Activated CD4-positive, CD25-positive, alpha-beta regulatory T cell treated with anti-CD3 and anti-CD28 coated beads, Interleukin-2, amount 50 U/mL, for 72 hours (primary cell): ENCODE results near the gene ATG101.

Experiments used
- DNase-seq: peaks from one replicate; pipeline ENCODE4 v3.0.0; 2021

The ATG101 gene

DNA sequence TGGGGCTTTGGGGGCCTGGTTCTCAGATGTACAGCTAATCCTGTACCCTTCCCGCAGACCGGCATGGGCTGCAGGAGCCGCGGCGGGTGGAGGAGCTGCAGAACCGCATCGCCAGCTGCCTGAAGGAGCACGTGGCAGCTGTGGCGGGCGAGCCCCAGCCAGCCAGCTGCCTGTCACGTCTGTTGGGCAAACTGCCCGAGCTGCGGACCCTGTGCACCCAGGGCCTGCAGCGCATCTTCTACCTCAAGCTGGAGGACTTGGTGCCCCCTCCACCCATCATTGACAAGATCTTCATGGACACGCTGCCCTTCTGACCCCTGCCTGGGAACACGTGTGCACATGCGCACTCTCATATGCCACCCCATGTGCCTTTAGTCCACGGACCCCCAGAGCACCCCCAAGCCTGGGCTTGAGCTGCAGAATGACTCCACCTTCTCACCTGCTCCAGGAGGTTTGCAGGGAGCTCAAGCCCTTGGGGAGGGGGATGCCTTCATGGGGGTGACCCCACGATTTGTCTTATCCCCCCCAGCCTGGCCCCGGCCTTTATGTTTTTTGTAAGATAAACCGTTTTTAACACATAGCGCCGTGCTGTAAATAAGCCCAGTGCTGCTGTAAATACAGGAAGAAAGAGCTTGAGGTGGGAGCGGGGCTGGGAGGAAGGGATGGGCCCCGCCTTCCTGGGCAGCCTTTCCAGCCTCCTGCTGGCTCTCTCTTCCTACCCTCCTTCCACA lies 11.0 kb upstream of the ATG101 start:
- no peak for DNase-seq

DNA sequence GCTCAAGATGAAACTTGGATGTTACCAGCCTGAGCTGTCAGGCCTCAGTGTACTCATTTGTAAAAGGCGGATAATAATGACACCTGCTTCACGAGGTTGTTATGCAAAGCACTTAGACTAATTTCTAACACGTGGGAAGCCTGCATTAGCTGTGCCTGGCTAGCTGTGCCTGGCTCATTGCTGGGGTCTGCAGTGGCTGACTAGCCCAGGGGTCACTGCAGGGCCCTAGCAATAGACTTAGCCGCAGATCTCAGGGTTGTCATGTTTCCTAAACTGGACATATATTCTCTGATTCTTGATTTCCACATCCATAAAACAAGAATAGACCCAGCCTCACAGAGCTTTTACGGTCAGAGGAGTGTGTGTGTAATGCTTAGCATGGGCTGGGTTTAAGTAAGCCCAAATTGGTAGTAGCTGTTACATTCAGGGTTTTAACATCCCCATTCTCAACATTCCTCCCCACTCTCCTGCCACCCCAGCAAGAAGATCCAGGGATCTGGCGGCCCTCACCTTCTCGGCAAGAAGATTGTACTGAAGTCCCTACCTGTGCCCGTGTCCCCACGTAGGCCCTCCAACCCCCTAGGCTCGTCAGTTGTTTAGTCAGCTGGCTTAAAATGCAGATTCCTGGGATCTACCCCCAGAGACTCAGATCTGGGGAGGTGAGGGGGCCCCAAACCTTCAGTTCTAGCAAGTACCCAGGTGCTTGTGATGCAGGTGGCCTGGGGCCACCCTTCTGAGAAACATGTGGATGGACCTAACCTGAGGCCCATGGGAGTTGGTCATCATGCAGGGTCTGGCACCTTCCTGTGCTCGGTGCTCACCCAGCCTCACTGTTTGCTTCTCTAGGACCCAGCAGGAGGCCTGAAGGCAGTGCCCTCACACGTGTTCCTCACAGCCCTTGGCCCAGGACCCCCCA lies 9.9 kb upstream of the ATG101 start:
- no peak for DNase-seq

DNA sequence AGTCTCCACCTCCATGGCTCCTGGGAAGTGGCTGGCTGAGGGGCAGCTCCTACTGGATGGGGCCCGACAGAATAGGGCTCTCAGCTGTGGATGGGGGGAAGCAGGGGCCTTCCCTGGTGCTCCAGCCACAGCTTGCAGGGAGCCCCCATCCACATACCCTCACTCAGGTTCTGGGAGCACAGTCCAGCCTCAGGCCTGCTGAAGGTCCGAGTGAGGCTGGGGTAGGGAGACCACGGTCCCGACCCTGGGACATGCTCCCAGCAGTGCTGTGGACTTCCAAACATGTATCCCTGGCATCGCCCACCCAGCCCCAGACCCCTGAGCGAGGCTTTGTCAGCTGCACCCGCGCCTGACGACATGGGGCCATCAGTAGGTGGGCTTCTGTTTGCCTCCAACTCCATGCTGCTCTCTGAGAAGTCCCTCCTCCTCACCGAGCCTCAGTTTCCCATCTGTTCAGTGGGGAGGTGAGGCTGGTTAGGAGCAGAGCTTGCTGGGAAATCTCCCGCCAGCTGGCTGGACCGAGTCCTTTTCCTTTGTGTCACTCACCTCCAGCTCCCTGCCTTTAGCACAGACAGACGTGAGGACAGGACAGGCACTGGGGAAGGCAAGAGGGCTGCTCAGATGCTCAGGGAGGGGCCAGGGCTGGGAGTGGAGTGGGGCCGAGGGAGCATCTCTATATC lies 9.1 kb upstream of the ATG101 start:
- no peak for DNase-seq

- DNase-seq, result no peak
These were observed 8.2 kb upstream of the ATG101 start for GRCh38 chr12:52061470-52062166.

DNA sequence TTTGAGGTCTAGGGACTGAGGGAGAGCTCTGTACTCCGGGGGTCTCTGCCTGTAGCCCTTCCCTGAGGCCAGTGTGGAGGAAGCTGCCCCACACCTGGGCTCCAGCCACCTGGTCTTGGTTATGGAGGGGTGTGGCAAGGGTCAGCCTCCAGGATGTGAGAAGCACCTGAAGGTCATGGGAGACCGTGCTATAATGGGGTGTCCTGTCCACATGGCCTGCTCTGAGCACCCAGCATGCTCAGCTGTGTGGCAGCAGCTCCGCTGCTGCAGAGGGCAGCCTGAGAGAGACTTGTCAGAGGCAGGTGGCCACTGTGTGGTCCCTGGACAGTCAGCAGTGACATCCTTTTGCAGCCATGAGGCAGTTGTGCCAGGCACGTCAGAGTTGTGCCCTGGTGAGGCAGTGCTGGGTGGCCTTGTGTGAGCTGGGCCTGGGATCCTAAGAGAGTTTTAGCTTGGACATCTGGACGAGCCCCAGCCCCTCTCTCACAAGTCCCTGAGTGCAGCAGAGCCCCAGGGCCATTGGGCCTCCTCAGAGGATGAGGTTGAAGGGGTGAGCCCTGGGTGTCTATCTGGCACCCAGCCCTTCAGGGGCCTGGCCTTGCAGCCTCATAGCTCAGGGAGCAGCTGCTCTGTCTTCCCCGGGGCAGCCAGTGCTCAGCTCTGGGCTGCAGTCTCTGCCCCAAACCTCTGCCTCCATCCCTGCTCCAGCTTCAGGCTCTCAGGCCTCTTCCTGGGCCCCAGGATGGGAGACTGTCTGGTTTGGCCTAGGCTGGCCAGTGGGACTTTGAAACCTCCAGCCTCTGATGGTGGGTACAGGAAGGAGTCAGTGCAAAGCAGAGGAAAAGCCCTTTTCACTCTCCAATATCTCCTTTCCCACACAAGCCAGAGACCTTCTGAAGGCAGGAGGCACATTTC lies 7.4 kb upstream of the ATG101 start:
- no peak for DNase-seq

- no peak for DNase-seq
These were observed 6.5 kb upstream of the ATG101 start for GRCh38 chr12:52063082-52063924.

GRCh38 chr12:52063981-52064649 lies 5.7 kb upstream of the ATG101 start:
- DNase-seq, result no peak

GRCh38 chr12:52066346-52067080 lies 3.3 kb upstream of the ATG101 start:
- DNase-seq, result no peak

GRCh38 chr12:52067081-52067374 lies 2.8 kb upstream of the ATG101 start:
- no peak for DNase-seq

DNA sequence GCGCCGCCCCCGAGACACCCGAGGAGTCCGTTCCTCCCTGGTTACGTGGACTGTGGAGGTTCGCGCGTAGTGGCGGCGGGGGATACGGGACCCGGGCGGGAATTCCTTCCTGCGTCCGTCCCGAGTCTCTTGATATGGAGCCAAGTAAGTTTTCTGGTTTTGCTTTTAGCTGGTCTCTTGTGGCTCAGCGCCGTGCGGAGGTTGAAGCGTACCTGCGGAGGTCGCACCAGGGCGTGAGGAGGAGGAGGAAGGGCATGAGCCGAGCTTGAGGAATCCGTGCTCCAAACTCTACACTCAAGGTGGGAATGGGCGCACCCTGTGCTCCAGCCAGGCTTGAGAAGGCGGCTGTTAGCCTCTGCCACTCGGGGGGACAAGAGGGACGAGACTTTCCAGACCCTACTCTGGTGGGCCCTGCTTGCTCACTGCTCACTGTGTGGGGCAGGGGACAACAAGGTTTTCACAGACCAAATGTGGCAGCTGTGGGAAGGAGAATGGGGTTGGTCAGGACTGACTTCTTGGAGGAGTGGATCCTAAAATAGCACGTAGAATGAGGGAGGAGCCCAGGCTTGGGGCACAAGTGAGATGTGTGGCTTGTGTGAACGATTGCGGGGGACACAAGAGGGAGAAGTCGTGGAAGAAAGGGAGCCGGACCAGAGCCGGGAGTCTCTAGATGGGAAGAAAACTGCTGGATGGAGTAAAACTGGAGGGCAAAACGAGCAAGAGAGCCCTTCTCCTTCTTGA lies 577 bp downstream of the ATG101 start:
- no peak for DNase-seq

DNA sequence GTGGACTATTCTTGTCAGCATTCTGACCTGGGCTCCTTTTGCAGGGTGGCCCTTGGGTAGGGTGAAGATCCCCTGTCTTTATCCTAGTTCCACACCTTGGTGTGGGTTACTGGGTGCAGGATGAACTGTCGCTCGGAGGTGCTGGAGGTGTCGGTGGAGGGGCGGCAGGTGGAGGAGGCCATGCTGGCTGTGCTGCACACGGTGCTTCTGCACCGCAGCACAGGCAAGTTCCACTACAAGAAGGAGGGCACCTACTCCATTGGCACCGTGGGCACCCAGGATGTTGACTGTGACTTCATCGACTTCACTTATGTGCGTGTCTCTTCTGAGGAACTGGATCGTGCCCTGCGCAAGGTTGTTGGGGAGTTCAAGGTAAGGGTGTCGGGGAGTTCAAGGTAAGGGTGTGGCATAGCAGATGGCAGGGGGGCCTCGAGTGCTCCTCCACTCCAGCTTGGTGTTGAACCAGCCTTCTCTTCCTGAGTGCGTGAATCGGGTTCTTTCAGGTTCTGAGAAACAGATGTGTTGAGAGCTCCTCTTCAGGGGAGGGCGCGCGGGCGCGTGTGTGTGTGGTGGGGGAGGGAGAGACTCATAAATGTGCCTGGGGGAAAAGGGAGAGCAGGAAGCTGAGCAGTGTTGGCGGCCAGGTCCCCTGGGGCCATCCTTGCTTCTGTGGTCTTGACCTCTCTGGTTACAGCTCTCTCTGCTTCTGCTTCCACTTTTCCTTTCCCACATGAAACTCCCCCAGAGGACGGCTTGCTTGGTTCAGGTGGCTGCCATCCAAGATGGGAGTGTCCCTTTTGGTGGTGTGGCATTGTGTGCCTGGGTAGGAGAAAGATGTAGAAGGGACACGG lies 4.0 kb downstream of the ATG101 start:
- no peak for DNase-seq

DNA sequence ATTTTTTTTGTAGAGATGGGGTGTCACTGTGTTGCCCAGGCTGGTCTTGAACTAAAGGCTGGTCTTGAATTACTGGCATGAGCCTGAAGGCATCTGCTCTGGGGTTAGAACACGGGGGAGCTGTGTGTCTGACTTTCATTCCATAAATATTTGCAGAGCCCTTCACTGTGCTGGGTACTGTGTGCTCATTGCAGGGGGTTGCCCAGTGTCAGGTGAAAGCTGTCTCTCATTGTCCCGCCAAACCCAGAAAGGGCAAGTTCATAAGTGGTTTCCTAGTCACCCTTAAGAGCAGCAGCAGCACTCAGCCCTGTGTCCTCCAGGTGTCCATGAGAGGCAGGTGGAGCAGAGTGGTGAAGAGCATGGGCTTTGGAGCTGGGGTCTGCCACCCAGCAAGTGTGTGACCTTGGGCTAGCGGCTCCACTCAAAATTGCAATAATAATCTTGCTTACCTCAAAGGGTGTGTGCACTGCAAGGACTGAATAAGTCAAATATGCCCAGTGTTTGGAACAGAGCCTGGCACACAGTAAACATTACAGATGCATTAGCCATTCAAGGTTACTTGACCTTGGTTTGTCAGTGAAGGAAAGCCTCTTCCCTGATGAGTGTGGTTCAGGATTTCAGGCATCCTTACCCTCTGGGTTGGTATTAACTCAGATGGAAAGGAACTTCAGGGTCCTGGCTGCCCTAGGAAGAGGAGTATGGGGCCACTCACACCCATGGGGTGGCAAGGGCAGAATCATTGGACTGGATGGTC lies 5.4 kb downstream of the ATG101 start:
- DNase-seq, result no peak

DNA sequence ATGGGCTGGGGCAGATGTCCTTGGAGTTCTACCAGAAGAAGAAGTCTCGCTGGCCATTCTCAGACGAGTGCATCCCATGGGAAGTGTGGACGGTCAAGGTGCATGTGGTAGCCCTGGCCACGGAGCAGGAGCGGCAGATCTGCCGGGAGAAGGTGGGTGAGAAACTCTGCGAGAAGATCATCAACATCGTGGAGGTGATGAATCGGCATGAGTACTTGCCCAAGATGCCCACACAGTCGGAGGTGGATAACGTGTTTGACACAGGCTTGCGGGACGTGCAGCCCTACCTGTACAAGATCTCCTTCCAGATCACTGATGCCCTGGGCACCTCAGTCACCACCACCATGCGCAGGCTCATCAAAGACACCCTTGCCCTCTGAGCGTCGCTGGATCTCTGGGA lies 7.0 kb downstream of the ATG101 start:
- DNase-seq, result no peak

DNA sequence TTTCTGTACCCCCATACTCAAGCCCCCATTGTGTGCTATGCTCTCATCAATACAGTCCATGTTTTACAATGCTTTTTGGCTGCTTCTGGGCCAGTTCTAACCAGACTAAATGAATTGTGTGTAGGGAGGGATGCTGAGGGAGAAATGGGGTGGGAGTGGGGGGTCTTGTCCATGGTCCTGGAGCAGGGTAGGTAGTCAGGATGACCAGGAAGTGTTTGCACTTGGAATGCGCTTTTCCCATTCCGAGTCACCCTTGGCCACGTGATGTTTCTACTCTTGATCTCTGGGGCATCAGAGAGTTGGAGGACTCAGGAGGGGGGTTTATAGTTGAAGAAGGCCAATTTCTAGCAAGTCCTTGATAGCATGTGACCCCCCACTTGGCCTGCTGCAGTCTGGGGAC lies 8.5 kb downstream of the ATG101 start:
- no peak for DNase-seq

DNA sequence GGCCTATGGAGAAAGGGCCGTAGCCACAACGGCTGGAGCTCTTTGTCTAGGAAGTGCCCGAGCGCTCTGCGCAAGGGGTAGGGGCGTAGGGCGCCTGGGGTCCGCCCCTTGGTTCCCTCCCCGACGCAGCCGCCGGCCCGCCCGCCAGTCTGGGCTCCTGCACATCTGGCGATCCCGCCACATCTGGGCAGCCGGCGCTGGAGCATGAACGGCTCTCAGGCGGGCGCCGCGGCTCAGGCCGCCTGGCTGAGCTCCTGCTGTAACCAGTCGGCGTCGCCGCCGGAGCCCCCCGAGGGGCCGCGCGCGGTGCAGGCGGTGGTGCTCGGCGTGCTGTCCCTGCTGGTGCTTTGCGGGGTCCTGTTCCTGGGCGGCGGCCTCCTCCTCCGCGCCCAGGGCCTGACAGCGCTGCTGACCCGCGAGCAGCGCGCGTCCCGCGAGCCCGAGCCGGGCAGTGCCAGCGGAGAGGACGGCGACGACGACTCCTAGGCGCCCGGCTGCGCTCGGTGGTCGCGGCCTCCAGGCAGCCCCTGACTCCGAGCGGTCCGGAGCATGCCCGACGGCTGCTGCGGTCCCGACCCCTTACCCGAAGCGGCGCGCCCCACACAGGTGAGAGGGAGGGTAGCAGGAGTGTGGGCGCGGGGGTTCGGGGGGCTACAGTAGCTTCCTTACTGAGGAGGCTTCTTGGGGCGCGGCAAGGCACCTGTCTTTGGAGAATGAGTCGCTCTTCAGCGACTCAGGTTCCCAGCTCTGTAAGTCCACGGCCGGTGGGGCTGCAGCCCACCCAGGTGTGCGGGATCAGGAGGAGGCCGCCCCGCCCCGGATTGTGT lies 10.0 kb downstream of the ATG101 start, which contains the start of gene SMIM41:
SMIM41 (plus strand) TSS at position 129 of the 827 bp plus-strand sequence; CDS start at position 205, 76 bp downstream.
- DNase-seq, result no peak
